ENCODE data around the gene MED17. TPM values are rescaled to one million over a fixed set of nuclear protein-coding genes. Genes with fewer than 3 reads are reported as not detected.

The MED17 gene
- total and polyA plus RNA-seq, 2 of the 13 experiments (the other 11 are each of a cell fraction or from before 2014, with no cell fraction given) = 23.1 to 37.0 TPM

- intact Hi-C loops (cut with micrococcal nuclease; ENCODE audit: unreplicated experiment) (no loop called here), in situ Hi-C loops (cut with HindIII; ENCODE audit: extremely low pct_ligation_motif_present, low pct_unique_long_range_greater_than_20kb) (no loop called here)
- FAIRE-seq (no peak), DNase-seq (ENCODE audit: low spot score) (no peak), ATAC-seq (no peak)
- H3K36me3 ChIP-seq (replicated peaks in 1 of 2; ENCODE audit: control insufficient read depth in 1 of 2, insufficient read depth in 2 of 2, low read length in 2 of 2) = peaks cover 6 to 76% of the 10 kb centered on the region in 2 experiments
- H3K27me3 ChIP-seq (ENCODE audit: control insufficient read depth in 1 of 2, insufficient read depth in 2 of 2, low read length in 2 of 2) = no peaks in the 10 kb centered on the region
- no peak overlapping the region for H3K4me3 ChIP-seq (replicated peaks in 1 of 3; ENCODE audit: insufficient read depth in 1 of 3, low read depth in 2 of 3, low read length in 3 of 3)
- H3K9ac ChIP-seq (ENCODE audit: insufficient read depth, low read depth, low read length) = no peak overlapping the region
- H3K27ac ChIP-seq (ENCODE audit: extremely low read length, insufficient read depth, low read length) = no peak overlapping the region
- ChIA-PET POLR2A (interaction anchor here (0.7 kb wide), 1 partner anchor 17 kb away, joined by 3 read pairs; the partner anchor contains the start of gene MED17), CTCF (ENCODE audit: low intra/inter-chr PET ratio, low total read pairs) (no interaction called here)
- TF ChIP-seq BCLAF1 (IDR thresholded peaks at IDR 0.05) (no peak), NFE2 (CRISPR knock-in tag; IDR thresholded peaks at IDR 0.05) (no peak), HNRNPUL1 (IDR thresholded peaks at IDR 0.05; ENCODE audit: low read depth, low read length) (no peak), SMAD9 (CRISPR knock-in tag; IDR thresholded peaks at IDR 0.05) (no peak), ZNF550 (CRISPR knock-in tag; IDR thresholded peaks at IDR 0.05; ENCODE audit: borderline replicate concordance) (no peak), ZNF256 (CRISPR knock-in tag; conservative IDR thresholded peaks at IDR 0.05) (no peak), SKI (IDR thresholded peaks at IDR 0.05; ENCODE audit: partially characterized antibody) (no peak), ONECUT2 (CRISPR knock-in tag; IDR thresholded peaks at IDR 0.05) (no peak), IRX3 (CRISPR knock-in tag; IDR thresholded peaks at IDR 0.05; ENCODE audit: borderline replicate concordance, low read depth) (no peak), EEA1 (CRISPR knock-in tag; IDR thresholded peaks at IDR 0.05; ENCODE audit: borderline replicate concordance) (no peak), ZNF619 (CRISPR knock-in tag; IDR thresholded peaks at IDR 0.05) (no peak), ZNF234 (CRISPR knock-in tag; conservative IDR thresholded peaks at IDR 0.05) (no peak), ZFP41 (CRISPR knock-in tag; IDR thresholded peaks at IDR 0.05; ENCODE audit: borderline replicate concordance) (no peak), ZBTB2 (CRISPR knock-in tag; IDR thresholded peaks at IDR 0.05; ENCODE audit: low read depth) (no peak)
- WGBS (ENCODE audit: low lambda C conversion rate) = 95% methylated on average over 2 of the region's 2 CpGs
- no peak overlapping the region for H2AFZ ChIP-seq (ENCODE audit: low read length)
- no TSS peak for BruUV-seq (replicated peaks)
- no peak overlapping the region for H3K4me2 ChIP-seq (ENCODE audit: low read depth, low read length)
- H3K9me3 ChIP-seq (ENCODE audit: low read length) = no peaks in the 10 kb centered on the region
- H4K20me1 ChIP-seq (ENCODE audit: insufficient read depth, low read length) = no peaks in the 10 kb centered on the region
- peaks cover under 1% of the 10 kb centered on the region for H3K79me2 ChIP-seq (ENCODE audit: insufficient read depth, low read length)
- H3K4me1 ChIP-seq (ENCODE audit: insufficient read depth, low read length) = no peaks in the 10 kb centered on the region
Observed at GRCh38 chr11:93801366-93801765, 17.3 kb downstream of the MED17 start.

Data from HepG2 (cell line).